ENCODE data around the gene APRT.

Gene APRT

DNA sequence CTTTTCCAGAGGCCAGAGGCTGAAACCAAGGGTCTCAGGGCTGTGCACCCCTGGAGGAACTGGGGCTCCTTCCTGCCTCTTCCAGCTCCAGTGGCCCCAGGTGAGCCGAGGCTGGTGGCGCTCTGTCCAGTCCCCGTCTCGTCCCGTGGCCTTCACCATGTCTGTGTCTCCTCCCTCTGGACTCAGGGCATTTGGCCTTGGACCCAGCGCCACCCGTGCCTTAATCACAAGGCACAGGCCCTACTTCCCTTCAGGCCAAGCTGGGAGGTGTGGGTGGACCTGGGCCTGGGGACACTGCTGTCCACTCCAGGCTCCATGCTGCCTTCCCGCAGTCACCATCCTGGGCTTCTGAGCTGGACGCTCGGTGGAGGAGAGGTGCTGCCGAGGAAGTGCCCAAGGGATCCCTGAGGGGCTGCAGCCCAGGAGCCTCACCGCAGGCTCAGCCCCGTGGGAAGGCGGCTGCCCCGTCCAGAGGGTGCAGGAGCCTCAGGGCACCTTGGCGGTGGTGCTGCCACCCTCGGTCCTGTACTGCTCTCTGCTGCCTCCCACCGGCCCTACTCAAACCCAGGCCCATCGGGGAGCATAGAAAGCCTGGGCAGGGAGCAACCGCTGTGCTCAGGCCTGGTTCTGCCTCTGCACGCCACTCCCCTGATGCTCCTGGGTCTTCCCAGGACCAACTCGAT lies 9.6 kb upstream of the APRT start:
- DNase-seq: no peak

GRCh38 chr16:88820385-88821025 lies 8.8 kb upstream of the APRT start:
- DNase-seq: no peak

DNA sequence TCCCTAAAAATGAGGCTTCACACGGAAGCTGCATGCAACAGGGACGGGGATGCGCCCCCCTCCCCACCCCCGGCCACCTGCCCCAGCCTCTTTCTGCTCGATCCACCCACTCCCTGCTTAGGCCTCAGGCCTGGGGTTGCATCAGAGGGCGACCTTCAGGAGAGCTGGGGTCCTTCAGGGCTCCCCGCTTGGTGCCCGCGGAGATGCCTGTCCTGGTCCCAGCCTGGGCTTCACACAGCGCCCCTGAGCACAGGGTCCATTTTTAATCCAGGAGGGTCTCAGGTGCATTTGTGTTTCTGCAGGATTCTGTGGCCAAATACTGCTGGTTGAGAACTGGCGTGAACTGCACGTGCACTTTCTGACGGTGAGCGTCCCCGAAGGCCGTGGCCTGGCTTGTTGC lies 7.4 kb upstream of the APRT start:
- no peak for DNase-seq

DNA sequence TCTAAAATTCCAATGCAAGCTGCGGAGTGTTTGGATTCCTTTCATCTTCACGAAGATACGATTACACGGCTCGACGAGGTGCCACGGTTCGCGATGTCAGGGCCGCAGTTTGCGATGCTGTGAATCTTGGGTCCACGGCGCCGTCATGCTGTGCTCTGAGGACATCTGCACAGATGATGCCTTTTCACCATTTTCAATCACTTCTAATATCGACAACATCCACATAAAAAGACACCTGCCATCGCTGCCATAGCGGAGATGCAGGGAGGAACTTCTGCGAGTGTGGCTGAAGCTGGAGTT lies 6.8 kb upstream of the APRT start:
- no peak for DNase-seq

DNA sequence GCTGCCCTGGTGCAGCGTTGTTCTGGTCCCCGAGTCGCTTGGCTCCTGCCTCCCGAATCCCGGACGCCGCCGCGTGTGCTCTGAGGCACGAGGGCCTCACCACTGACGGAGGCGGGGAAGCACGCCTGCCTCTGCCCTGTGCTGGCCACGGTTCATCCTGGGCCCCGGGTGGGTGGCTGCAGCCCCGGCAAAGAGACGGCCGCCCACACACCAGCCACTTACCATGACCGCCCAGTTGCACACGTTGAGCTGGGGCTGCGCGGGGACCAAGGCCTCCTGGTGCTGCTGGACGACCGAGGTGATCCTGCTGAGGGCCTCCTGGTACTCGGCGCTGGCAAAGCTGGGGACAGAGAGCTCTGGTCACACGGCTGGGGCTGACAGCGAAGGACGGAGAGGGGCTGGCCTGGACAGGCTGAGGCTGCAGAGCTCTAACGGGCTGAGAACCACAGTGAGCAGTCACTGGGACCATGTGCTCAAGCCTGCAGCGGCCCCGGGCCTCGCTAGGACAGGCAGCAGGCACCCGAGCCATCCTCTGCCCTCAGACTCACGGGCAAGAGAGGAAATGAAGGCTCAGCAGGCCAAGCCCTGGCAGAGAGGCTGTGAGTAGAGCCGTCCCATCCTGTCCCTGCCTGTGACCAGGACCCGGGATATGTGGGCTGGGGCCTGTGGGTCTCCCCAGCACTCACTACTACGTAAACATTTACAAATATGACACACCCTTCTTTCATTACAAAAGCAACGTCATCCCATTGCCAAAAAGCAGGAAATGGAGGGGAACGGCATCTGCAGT lies 6.3 kb upstream of the APRT start:
- no peak for DNase-seq

GRCh38 chr16:88816736-88817535 lies 5.2 kb upstream of the APRT start:
- no peak for DNase-seq

GRCh38 chr16:88815901-88816589 lies 4.3 kb upstream of the APRT start:
- DNase-seq: peak; percentile 34

GRCh38 chr16:88815227-88815626 lies 3.5 kb upstream of the APRT start:
- DNase-seq: no peak

DNA sequence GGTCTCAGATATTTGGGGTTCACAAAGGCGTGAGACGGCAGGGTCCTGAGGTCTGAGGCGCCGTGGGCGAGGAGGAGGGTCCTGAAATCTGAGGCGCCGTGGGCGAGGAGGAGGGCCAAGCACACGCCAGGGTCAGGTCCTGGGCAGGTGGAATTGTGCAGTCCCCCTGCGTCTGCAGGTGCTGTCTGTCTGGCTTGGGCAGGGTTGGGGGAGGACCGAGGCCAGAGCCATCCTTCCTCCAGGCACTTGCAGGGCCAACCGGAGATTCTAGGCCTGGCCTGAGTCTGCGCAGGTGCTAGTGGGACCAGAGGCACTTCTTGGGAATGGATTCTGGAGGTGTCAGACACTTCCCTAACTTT lies 2.4 kb upstream of the APRT start:
- DNase-seq: no peak

GRCh38 chr16:88813269-88814143 lies 1.8 kb upstream of the APRT start:
- no peak for DNase-seq

GRCh38 chr16:88812513-88813268 lies 963 bp upstream of the APRT start:
- DNase-seq: no peak

DNA sequence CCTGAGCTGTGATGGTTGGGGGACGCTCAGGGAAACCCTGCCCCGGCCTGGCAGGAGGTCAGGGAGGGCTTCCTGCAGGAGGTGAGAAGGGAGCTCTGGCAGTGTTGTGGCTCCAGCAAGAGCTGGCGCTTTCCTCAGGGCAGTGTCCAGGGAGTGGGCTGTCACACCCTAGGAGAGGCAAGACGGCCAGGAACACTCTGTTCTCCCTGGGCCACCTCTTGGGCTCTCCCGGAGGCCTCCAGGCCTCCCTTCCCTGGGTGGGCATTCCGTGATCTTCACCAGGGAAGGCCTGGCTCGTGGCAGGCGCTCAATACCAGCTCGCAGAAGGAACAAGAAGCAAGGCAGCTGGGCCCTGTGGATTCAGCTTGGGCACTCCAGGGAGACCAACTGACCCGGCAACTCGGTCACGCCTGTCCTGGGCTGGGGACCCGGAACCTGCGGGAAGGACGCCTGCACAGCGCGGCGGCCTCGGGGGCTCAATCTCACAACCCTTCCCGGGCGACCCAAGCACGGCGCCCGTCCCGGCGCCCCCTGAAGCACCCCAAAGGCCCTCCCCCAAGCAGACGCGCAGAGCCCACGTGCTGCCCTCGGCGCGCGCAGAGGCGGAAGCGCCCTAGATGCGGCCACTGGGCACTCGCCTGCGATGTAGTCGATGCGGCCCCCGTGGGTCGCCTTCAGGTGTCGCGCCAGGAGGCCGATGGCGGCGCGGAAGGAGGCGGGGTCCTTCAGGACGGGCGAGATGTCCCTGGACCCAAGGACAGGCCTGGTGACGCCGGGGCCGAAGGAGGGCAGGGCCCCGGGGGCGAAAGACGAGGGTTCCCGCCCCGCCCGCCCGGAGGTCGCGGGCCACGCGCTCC lies 588 bp downstream of the APRT start:
- peak; percentile 57 for DNase-seq

DNA sequence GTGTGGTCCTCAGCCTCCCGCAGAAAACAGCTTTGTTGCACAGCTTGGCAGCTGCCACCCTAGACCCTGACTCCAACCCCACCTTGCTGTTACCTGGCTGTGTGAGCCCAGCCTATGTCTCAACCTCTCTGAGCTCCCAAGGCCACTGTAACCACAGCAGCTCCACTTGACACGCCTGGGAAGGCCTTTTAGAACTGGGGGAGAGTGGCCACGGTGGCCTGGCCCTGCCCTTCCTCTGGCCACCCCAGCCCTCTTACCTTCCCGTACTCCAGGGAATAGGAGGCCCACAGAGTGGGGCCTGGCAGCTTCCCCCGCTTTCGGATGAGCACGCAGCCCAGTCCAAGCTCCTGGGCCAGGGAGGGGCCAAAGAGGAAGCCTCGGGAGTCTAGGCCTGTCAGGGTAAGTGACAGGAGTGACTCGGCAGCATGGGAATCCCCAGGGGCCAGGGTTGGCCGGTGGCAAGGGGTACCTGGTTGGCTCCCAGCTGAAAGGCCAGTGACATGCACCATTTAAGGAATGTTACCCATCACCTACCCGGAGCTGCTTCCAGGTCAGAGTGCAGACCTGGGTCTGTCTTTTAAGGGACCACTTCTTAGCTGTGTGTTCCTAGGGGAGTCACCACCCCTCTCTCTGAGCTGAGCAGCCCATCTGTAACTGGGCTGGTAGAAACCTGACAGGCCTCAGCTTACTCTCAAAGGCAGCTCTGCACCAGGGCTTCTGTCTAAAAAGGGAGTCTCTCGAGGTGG lies 1.4 kb downstream of the APRT start:
- no peak for DNase-seq

DNA sequence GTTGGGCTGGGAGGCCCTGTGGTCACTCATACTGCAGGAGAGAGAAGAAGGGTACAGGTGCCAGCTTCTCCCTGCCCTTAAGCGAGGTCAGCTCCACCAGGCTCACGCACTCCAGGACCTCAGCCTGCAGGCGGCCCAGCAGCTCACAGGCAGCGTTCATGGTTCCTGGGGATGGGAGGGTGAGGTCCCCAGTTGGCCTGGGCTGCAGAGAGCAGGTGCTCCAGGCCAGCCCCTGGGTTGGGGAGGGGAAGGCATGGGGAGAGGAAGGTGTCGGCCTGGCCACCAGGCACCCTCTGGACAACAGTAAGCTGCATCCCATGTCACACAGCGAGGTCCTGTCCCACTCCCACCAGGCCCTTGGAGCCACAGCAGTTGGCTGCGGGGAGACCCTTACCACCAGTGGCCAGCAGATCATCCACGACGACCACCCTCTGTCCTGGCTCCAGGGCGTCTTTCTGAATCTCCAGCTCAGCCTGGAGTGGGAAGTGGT lies 2.0 kb downstream of the APRT start:
- no peak for DNase-seq

DNA sequence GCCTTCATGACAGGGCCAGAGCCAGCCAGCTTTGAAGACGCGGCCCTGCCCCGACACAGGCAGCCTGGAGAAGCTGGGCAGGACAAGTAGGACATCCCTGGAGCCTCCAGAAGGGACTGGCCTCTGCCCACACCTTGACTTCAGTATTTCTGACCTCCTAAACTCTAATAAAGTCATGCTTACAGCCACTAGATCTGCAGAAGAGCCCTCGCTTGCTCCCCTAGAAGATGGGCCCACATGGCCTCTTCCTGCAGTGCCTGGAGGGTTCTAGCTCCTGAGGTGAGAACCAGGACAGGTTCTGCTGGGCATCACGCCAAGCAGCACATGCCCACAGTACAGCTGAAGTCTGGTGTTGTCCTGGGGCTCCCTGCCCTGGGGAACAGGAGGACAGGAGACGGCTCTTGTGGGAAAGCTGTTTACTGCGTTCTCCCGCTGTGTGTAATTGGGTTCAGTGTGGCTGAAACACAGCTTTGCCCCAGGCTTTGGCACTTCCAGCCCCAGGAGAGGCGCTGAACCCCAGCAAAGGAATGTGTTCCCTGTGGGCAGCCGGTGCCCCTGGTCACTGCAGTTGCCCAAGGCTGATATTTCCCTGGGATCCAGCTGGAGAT lies 2.6 kb downstream of the APRT start:
- DNase-seq: no peak

- DNase-seq: no peak
These were observed 3.9 kb downstream of the APRT start for GRCh38 chr16:88807626-88808453.

- no peak for DNase-seq
These were observed 4.5 kb downstream of the APRT start for GRCh38 chr16:88807142-88807625.
